K562 (cell line): ENCODE measurements around the gene MKS1. TPM values are rescaled to one million over a fixed set of nuclear protein-coding genes. Genes with fewer than 3 reads are reported as not detected.

Source experiments
- CLOCK ChIP-seq: fragments of 250-450 bp; sonication (Bioruptor Pico); IDR thresholded peaks from 2 replicates; pipeline ENCODE4 v1.4.0; 2020; ENCODE audit warnings: mild to moderate bottlenecking, moderate library complexity, borderline replicate concordance
- HIVEP1 ChIP-seq: fragments of 250-450 bp; sonication (Bioruptor Pico); IDR thresholded peaks from 2 replicates; pipeline ENCODE4 v1.4.0; 2020; ENCODE audit warnings: mild to moderate bottlenecking
- IRF1 ChIP-seq: sonication (generic); formaldehyde crosslinking; IDR thresholded peaks from 2 replicates; pipeline ENCODE4 v1.8.0; 2022; ENCODE audit warnings: missing genetic modification reagents, mild to moderate bottlenecking, borderline replicate concordance
- IRF2 ChIP-seq: sonication (generic); formaldehyde crosslinking; IDR thresholded peaks from 2 replicates; pipeline ENCODE4 v1.8.1; 2022; ENCODE audit warnings: mild to moderate bottlenecking, missing genetic modification reagents
- JUN ChIP-seq, 2 experiments: sonication (generic) in 1 of 2; formaldehyde crosslinking in 1 of 2; IDR thresholded peaks; 2 replicates each; pipeline versions ENCODE4 v1.6.1 to v1.8.0; 2012 to 2022; ENCODE audit warnings: borderline replicate concordance in 2 of 2, mild to moderate bottlenecking in 2 of 2, improper control_type of control experiment in 1 of 2, low read depth in 1 of 2, low read length in 1 of 2, missing genetic modification reagents in 1 of 2
- KHSRP ChIP-seq: fragments of 450-650 bp; IDR thresholded peaks from 2 replicates; pipeline ENCODE4 v1.6.1; 2017
- MYBL2 ChIP-seq, 2 experiments: fragments of 450-650 bp in 1 of 2; sonication (generic) in 1 of 2; formaldehyde crosslinking in 1 of 2; IDR thresholded peaks; 2 replicates each; pipeline versions ENCODE4 v1.6.1 to v1.8.1; 2017 to 2022; ENCODE audit warnings: borderline replicate concordance in 1 of 2, inconsistent platforms in 1 of 2, low read depth in 1 of 2, mild to moderate bottlenecking in 1 of 2, missing genetic modification reagents in 1 of 2, moderate library complexity in 1 of 2
- NCOR1 ChIP-seq: fragments of 450-650 bp; IDR thresholded peaks from 2 replicates; pipeline ENCODE4 v1.6.1; 2016; ENCODE audit warnings: mild to moderate bottlenecking, moderate library complexity
- POLR3G ChIP-seq: IDR thresholded peaks from 2 replicates; pipeline ENCODE4 v1.6.1; 2011; ENCODE audit not compliant: insufficient read length, insufficient replicate concordance; ENCODE audit errors: extremely low read depth
- RAD21 ChIP-seq, 2 experiments: fragments of 250-450 bp in 1 of 2; fragments of 450-650 bp in 1 of 2; sonication (Bioruptor Pico) in 1 of 2; formaldehyde crosslinking in 1 of 2; IDR thresholded peaks in 1 of 2; conservative IDR thresholded peaks in 1 of 2; 2 replicates each; pipeline versions ENCODE4 v1.4.0 to v1.8.0; 2020 to 2022; ENCODE audit warnings: mild to moderate bottlenecking in 2 of 2, moderate library complexity in 1 of 2
- RBFOX2 ChIP-seq: fragments of 200-400 bp; formaldehyde crosslinking; IDR thresholded peaks from 2 replicates; pipeline ENCODE4 v1.6.1; 2017; ENCODE audit warnings: low read depth, mild to moderate bottlenecking, low read length, moderate library complexity
- SP1 ChIP-seq: sonication (generic); formaldehyde crosslinking; IDR thresholded peaks from 2 replicates; pipeline ENCODE4 v1.8.1; 2022; ENCODE audit warnings: mild to moderate bottlenecking, missing genetic modification reagents
- STAT5A ChIP-seq: IDR thresholded peaks from 2 replicates; pipeline ENCODE4 v1.6.1; 2012; ENCODE audit warnings: low read length, inconsistent platforms, borderline replicate concordance
- TCF7L2 ChIP-seq: fragments of 150-350 bp; IDR thresholded peaks from 2 replicates; pipeline ENCODE4 v1.6.1; 2016; ENCODE audit warnings: low read depth, mild to moderate bottlenecking, low read length, moderate library complexity
- USF1 ChIP-seq: sonication (generic); formaldehyde crosslinking; IDR thresholded peaks from 2 replicates; pipeline ENCODE4 v1.9.0; 2022; ENCODE audit warnings: mild to moderate bottlenecking, missing genetic modification reagents
- XRCC3 ChIP-seq: fragments of 450-650 bp; IDR thresholded peaks from 2 replicates; pipeline ENCODE4 v1.6.1; 2017; ENCODE audit warnings: mild to moderate bottlenecking, moderate library complexity
- ZBTB11 ChIP-seq, 3 experiments: fragments of 200-800 bp in 1 of 3; fragments of 250-450 bp in 1 of 3; fragments of 450-650 bp in 1 of 3; sonication (Bioruptor Pico) in 1 of 3; sonication (Bioruptor generic) in 1 of 3; formaldehyde crosslinking in 1 of 3; IDR thresholded peaks; 2 replicates each; pipeline versions ENCODE4 v1.6.1 to v1.8.0; 2016 to 2022; ENCODE audit warnings: mild to moderate bottlenecking in 2 of 3, missing genetic modification characterization in 2 of 3, missing compliant biosample characterization in 1 of 3, moderate library complexity in 1 of 3
- ZNF695 ChIP-seq: fragments of 450-650 bp; formaldehyde crosslinking; IDR thresholded peaks from 2 replicates; pipeline ENCODE4 v1.4.0; 2020; ENCODE audit warnings: mild to moderate bottlenecking, moderate library complexity
- ZNF77 ChIP-seq: fragments of 250-450 bp; sonication (Bioruptor Pico); IDR thresholded peaks from 2 replicates; pipeline ENCODE4 v1.5.0; 2020
- ZNF79 ChIP-seq: fragments of 250-450 bp; sonication (Bioruptor Pico); IDR thresholded peaks from 2 replicates; pipeline ENCODE4 v1.4.0; 2020; ENCODE audit warnings: low read depth, mild to moderate bottlenecking, moderate library complexity
- ZNF830 ChIP-seq: fragments of 250-450 bp; sonication (Bioruptor Pico); IDR thresholded peaks from 2 replicates; pipeline ENCODE4 v1.5.0; 2021; ENCODE audit warnings: mild to moderate bottlenecking
- polyA plus RNA-seq, 8 experiments: library from polyadenylated mRNA; depleted of rRNA in 4 of 8; stranded (reverse) in 5 of 8; unstranded in 3 of 8; fragments of >200 nt; fragmentation: Nextera tagmentation in 2 of 8; fragmentation: Illumina TruSeq in 1 of 8; extraction: Ambion mirVana in 2 of 8; extraction: Trizol in 1 of 8; gene quantifications; 2 replicates each; pipeline versions ENCODE4 v1.2.1 to v1.2.3, GENCODE V29; 2011 to 2014; ENCODE audit warnings: inconsistent platforms in 1 of 8, missing spikeins in 1 of 8
- total RNA-seq, 7 experiments: library from RNA; depleted of rRNA in 6 of 7; stranded (reverse); fragments of >200 nt in 6 of 7; fragmentation: Illumina TruSeq in 2 of 7; extraction: Trizol in 2 of 7; gene quantifications; 2 replicates each; pipeline versions ENCODE4 v1.2.1 to v1.2.3, GENCODE V29; 2011 to 2021; ENCODE audit warnings: low replicate concordance in 1 of 7

Gene MKS1
- total and polyA plus RNA-seq, 9 of the 15 experiments (the other 6 are each of a cell fraction or from before 2014, with no cell fraction given) = 16.3 to 31.0 (median 25.9) TPM

- TF ChIP-seq POLR3G (no peak), SP1 (CRISPR knock-in tag) (no peak), RBFOX2 (no peak), USF1 (CRISPR knock-in tag) (no peak), JUN (IDR thresholded peaks at IDR 0.05; ENCODE audit: borderline replicate concordance, low read depth, low read length) (no peak), JUN (CRISPR knock-in tag; IDR thresholded peaks at IDR 0.05; ENCODE audit: borderline replicate concordance) (no peak), TCF7L2 (no peak), KHSRP (no peak), CLOCK (CRISPR knock-in tag) (no peak), XRCC3 (no peak), ZBTB11 (CRISPR knock-in tag; IDR thresholded peaks at IDR 0.05) (0 out of 6 replicates have a peak, but pooled peaks of 1 of the 3 experiments have one; percentile 24), NCOR1 (no peak), ZNF830 (CRISPR knock-in tag) (no peak), HIVEP1 (CRISPR knock-in tag) (no peak), ZNF79 (no peak), IRF2 (CRISPR knock-in tag) (no peak), MYBL2 (IDR thresholded peaks at IDR 0.05; ENCODE audit: low read depth) (no peak), MYBL2 (CRISPR knock-in tag; IDR thresholded peaks at IDR 0.05; ENCODE audit: borderline replicate concordance) (no peak), ZNF695 (no peak), IRF1 (CRISPR knock-in tag) (no peak), STAT5A (no peak), RAD21 (CRISPR knock-in tag; conservative IDR thresholded peaks at IDR 0.05 in 1 of 2, IDR thresholded peaks at IDR 0.05 in 1 of 2) (no peak), ZNF77 (CRISPR knock-in tag) (no peak)
These were observed 731 bp upstream of the MKS1 start (continued) for GRCh38 chr17:58219789-58220183.
